ENCODE results near the gene SRRM4. TPM values are rescaled to one million over a fixed set of nuclear protein-coding genes. Genes with fewer than 3 reads are reported as not detected.
"Not testable (repeated sequence)": the region's sequence is repeated elsewhere in the genome, so short reads cannot be mapped to it uniquely, and the experiment has no call there.

Gene SRRM4
- total and polyA plus RNA-seq, 9 donors: 0.02 TPM; not detected in 6

- no peak for DNase-seq
- H3K4me1 ChIP-seq (ENCODE audit: insufficient read depth): no peaks in the 10 kb centered on the region
- WGBS, 3 donors: 23 to 28% (median 27%) methylated on average over 11 of the region's 11 CpGs
- H3K27me3 ChIP-seq: no peaks in the 10 kb centered on the region
- H3K9me3 ChIP-seq: no peaks in the 10 kb centered on the region
- no peak for TF ChIP-seq POLR2A (IDR thresholded peaks at IDR 0.05)
- no peak overlapping the region for H3K27ac ChIP-seq
- intact Hi-C loops (cut with DNase I): no loop called here
- no peaks in the 10 kb centered on the region for H3K36me3 ChIP-seq
- no peak overlapping the region for H3K4me3 ChIP-seq
Observed at GRCh38 chr12:119096429-119097202, 115.3 kb downstream of the SRRM4 start.

DNA sequence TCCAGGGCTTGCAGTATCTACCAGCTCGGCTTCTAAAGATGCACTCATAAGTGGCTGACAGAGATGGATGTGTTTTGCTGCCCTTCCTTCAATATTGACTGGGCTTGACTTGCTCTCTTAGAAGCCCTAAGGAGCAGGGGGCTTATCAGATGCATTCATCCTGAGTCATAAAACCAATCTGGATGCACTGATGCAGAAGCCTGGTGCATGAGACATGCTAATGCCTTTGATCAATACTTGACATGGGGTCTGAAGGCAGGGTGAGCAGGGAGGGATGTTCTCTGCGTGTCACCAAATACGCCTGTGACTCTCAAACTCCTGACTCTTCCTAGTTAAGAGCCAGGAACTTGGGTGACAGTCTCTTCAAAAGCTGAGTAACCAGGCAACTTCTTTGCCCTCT lies 119.6 kb downstream of the SRRM4 start:
- Histone ChIP-seq H3K36me3 (no peaks in the 10 kb centered on the region), H3K27me3 (no peaks in the 10 kb centered on the region), H3K27ac (no peak overlapping the region), H3K9me3 (no peaks in the 10 kb centered on the region), H3K4me3 (no peak overlapping the region), H3K4me1 (ENCODE audit: insufficient read depth) (no peaks in the 10 kb centered on the region)
- TF ChIP-seq EP300 (IDR thresholded peaks at IDR 0.05): no peak
- no peak for TF ChIP-seq POLR2A (IDR thresholded peaks at IDR 0.05)
- no peak for TF ChIP-seq CTCF (IDR thresholded peaks at IDR 0.05)
- intact Hi-C loops (cut with DNase I): no loop called here
- DNase-seq: no peak
- 42 to 60% (median 59%) methylated on average over 3 of the region's 3 CpGs for WGBS, 3 donors

- 68 to 78% (median 78%) methylated on average over 4 of the region's 4 CpGs for WGBS, 3 donors
- Histone ChIP-seq H3K36me3 (no peaks in the 10 kb centered on the region), H3K4me3 (no peak overlapping the region), H3K9me3 (no peaks in the 10 kb centered on the region), H3K27me3 (no peaks in the 10 kb centered on the region), H3K27ac (no peak overlapping the region), H3K4me1 (ENCODE audit: insufficient read depth) (no peaks in the 10 kb centered on the region)
- no peak for DNase-seq
- intact Hi-C loops (cut with DNase I): no loop called here
- TF ChIP-seq CTCF (IDR thresholded peaks at IDR 0.05) (no peak), EP300 (IDR thresholded peaks at IDR 0.05) (no peak), POLR2A (IDR thresholded peaks at IDR 0.05) (no peak)
Observed at GRCh38 chr12:119102274-119102673, 120.9 kb downstream of the SRRM4 start.

DNA sequence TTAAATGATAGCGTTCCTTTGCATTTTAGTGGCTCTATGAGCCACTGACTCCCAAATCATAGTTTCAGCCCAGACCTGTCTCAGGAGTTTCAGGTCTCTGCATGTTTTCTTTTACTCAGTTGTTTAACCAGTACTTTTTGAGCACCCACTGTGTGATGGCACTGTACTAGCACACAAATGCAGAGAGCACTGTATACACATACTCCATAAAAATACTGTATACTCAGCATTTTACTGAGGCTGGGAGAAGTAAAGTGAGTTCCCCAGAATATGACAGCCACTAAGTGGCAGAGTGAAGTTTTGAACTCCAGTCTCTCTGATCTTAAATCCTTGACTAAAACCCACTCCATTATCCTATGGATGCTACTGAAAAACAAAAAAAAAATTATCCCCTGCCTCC lies 121.4 kb downstream of the SRRM4 start:
- intact Hi-C loops (cut with DNase I): no loop called here
- WGBS, 3 donors: 83 to 100% (median 85%) methylated on average over 1 of the region's 1 CpG
- no peak for TF ChIP-seq EP300 (IDR thresholded peaks at IDR 0.05)
- TF ChIP-seq CTCF (IDR thresholded peaks at IDR 0.05): no peak
- no peak for TF ChIP-seq POLR2A (IDR thresholded peaks at IDR 0.05)
- no peak for DNase-seq
- Histone ChIP-seq H3K27ac (no peak overlapping the region), H3K36me3 (no peaks in the 10 kb centered on the region), H3K4me3 (no peak overlapping the region), H3K9me3 (no peaks in the 10 kb centered on the region), H3K4me1 (ENCODE audit: insufficient read depth) (no peaks in the 10 kb centered on the region), H3K27me3 (no peaks in the 10 kb centered on the region)

GRCh38 chr12:119104969-119105368 lies 123.6 kb downstream of the SRRM4 start:
- H3K27me3 ChIP-seq; H3K27ac ChIP-seq; H3K4me1 ChIP-seq (ENCODE audit: insufficient read depth); H3K36me3 ChIP-seq; H3K9me3 ChIP-seq; H3K4me3 ChIP-seq; DNase-seq; intact Hi-C loops (cut with DNase I): not testable (repeated sequence)
- 92 to 98% (median 93%) methylated on average over 4 of the region's 4 CpGs for WGBS, 3 donors
